Measurements from ENCODE around the gene RBM15B. TPM values are rescaled to one million over a fixed set of nuclear protein-coding genes. Genes with fewer than 3 reads are reported as not detected.
A peak's percentile ranks its signal among the peaks of the same experiment; 100 is the strongest.

Gene RBM15B
- total RNA-seq, 1 donor from 2014 or later: 23.5 TPM

GRCh38 chr3:51394541-51394940, 3.5 kb downstream of the RBM15B start:
- Histone ChIP-seq H3K4me1 (ENCODE audit: insufficient read depth, low read length) (peaks cover 27% of the 10 kb centered on the region), H3K4me3 (ENCODE audit: insufficient read depth, low read depth, low read length) (no peak overlapping the region), H4K20me1 (ENCODE audit: insufficient read depth, low read length) (peaks cover 68% of the 10 kb centered on the region), H3K36me3 (ENCODE audit: insufficient read depth, low read length) (peaks cover 37% of the 10 kb centered on the region), H3K4me2 (ENCODE audit: low read length) (peak overlapping the region; percentile 87), H2AFZ (ENCODE audit: low read depth, low read length) (no peak overlapping the region), H3K79me2 (ENCODE audit: insufficient read depth, low read length) (peaks cover 71% of the 10 kb centered on the region), H3K27me3 (ENCODE audit: insufficient read depth, low read length) (no peaks in the 10 kb centered on the region), H3K27ac (ENCODE audit: low read depth, low read length) (no peak overlapping the region), H3K9me3 (ENCODE audit: insufficient read depth, low read depth, low read length) (peaks cover 3% of the 10 kb centered on the region), H3K9ac (ENCODE audit: low read length) (no peak overlapping the region)
- H3K9me3 Mint-ChIP-seq (ENCODE audit: unreplicated experiment): peaks cover 6% of the 10 kb centered on the region
- H3K36me3 Mint-ChIP-seq (ENCODE audit: low read depth, unreplicated experiment): peaks cover 29% of the 10 kb centered on the region
- peak overlapping the region; percentile 20 for H3K4me3 Mint-ChIP-seq (ENCODE audit: unreplicated experiment)
- H3K27ac Mint-ChIP-seq (ENCODE audit: unreplicated experiment): no peak overlapping the region
- H3K27me3 Mint-ChIP-seq (ENCODE audit: low read depth, unreplicated experiment): no peaks in the 10 kb centered on the region
- no peak for FAIRE-seq
- H3K4me1 Mint-ChIP-seq (ENCODE audit: low read depth, unreplicated experiment): peaks cover 22% of the 10 kb centered on the region
- no peak for DNase-seq (ENCODE audit: low read depth)
- TF ChIP-seq EZH2 (IDR thresholded peaks at IDR 0.05; ENCODE audit: insufficient read depth, low read length) (no peak), CTCF (IDR thresholded peaks at IDR 0.05; ENCODE audit: insufficient read depth, low read depth, low read length) (no peak)

DNA sequence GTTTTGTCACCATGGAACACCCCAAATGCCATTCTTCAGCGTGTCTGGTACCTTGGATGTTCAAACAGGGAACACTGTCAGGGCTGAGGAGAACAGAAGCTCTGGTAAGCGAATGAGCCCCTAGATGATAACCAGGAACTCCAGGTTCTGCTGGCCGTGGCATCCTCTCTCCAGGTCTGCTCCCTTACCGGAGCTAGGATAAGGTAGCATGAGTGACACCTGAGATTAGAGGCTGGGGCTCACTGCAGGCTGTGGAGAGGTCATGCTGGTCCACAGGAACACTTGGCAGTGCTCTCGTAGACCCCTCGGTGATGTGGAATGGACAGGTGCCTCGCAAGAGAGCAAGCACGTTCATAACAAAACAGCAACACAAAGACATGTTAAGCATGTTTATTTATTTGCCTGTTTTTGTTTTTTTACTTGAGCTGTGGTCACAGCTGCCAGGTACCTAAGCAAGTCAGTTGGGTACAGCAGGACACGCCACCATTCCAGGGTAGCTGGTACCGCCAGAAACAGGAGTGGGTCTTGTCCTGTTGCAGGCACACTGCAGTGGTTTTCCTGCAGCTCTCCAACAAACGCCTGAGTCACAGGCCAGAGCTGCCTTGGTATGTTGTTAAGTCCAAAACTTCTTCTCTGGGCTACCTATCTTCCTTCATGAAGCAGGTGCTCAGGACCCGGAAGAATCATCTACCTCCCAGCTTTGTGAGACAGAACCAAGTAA, 4.6 kb downstream of the RBM15B start:
- Mint-ChIP-seq H3K9me3 (ENCODE audit: unreplicated experiment) (peaks cover 6% of the 10 kb centered on the region), H3K36me3 (ENCODE audit: low read depth, unreplicated experiment) (peaks cover 33% of the 10 kb centered on the region), H3K4me3 (ENCODE audit: unreplicated experiment) (peak overlapping the region; percentile 20), H3K27me3 (ENCODE audit: low read depth, unreplicated experiment) (no peaks in the 10 kb centered on the region), H3K4me1 (ENCODE audit: low read depth, unreplicated experiment) (peaks cover 22% of the 10 kb centered on the region), H3K27ac (ENCODE audit: unreplicated experiment) (peak overlapping the region; percentile 26)
- FAIRE-seq: no peak
- H2AFZ ChIP-seq (ENCODE audit: low read depth, low read length): no peak overlapping the region
- H3K36me3 ChIP-seq (ENCODE audit: insufficient read depth, low read length): peaks cover 36% of the 10 kb centered on the region
- no peak overlapping the region for H3K9ac ChIP-seq (ENCODE audit: low read length)
- no peaks in the 10 kb centered on the region for H3K27me3 ChIP-seq (ENCODE audit: insufficient read depth, low read length)
- no peak for DNase-seq (ENCODE audit: low read depth)
- peak overlapping the region; percentile 87 for H3K4me2 ChIP-seq (ENCODE audit: low read length)
- H3K79me2 ChIP-seq (ENCODE audit: insufficient read depth, low read length): peaks cover 62% of the 10 kb centered on the region
- H3K4me1 ChIP-seq (ENCODE audit: insufficient read depth, low read length): peaks cover 21% of the 10 kb centered on the region
- peaks cover 3% of the 10 kb centered on the region for H3K9me3 ChIP-seq (ENCODE audit: insufficient read depth, low read depth, low read length)
- peak overlapping the region; percentile 0 for H3K27ac ChIP-seq (ENCODE audit: low read depth, low read length)
- H3K4me3 ChIP-seq (ENCODE audit: insufficient read depth, low read depth, low read length): no peak overlapping the region
- TF ChIP-seq EZH2 (IDR thresholded peaks at IDR 0.05; ENCODE audit: insufficient read depth, low read length) (no peak), CTCF (IDR thresholded peaks at IDR 0.05; ENCODE audit: insufficient read depth, low read depth, low read length) (no peak)
- H4K20me1 ChIP-seq (ENCODE audit: insufficient read depth, low read length): peaks cover 57% of the 10 kb centered on the region

GRCh38 chr3:51396401-51396800, 5.3 kb downstream of the RBM15B start:
- Histone ChIP-seq H3K36me3 (ENCODE audit: insufficient read depth, low read length) (peaks cover 36% of the 10 kb centered on the region), H3K79me2 (ENCODE audit: insufficient read depth, low read length) (peaks cover 61% of the 10 kb centered on the region), H3K4me1 (ENCODE audit: insufficient read depth, low read length) (peaks cover 19% of the 10 kb centered on the region), H3K4me2 (ENCODE audit: low read length) (peak overlapping the region; percentile 87), H3K9ac (ENCODE audit: low read length) (peak overlapping the region; percentile 1), H3K9me3 (ENCODE audit: insufficient read depth, low read depth, low read length) (peaks cover 3% of the 10 kb centered on the region), H3K27me3 (ENCODE audit: insufficient read depth, low read length) (no peaks in the 10 kb centered on the region), H4K20me1 (ENCODE audit: insufficient read depth, low read length) (peaks cover 55% of the 10 kb centered on the region), H3K27ac (ENCODE audit: low read depth, low read length) (no peak overlapping the region), H3K4me3 (ENCODE audit: insufficient read depth, low read depth, low read length) (no peak overlapping the region), H2AFZ (ENCODE audit: low read depth, low read length) (no peak overlapping the region)
- no peak for TF ChIP-seq CTCF (IDR thresholded peaks at IDR 0.05; ENCODE audit: insufficient read depth, low read depth, low read length)
- TF ChIP-seq EZH2 (IDR thresholded peaks at IDR 0.05; ENCODE audit: insufficient read depth, low read length): no peak
- Mint-ChIP-seq H3K27me3 (ENCODE audit: low read depth, unreplicated experiment) (no peaks in the 10 kb centered on the region), H3K27ac (ENCODE audit: unreplicated experiment) (peak overlapping the region; percentile 28), H3K9me3 (ENCODE audit: unreplicated experiment) (peaks cover 6% of the 10 kb centered on the region), H3K4me1 (ENCODE audit: low read depth, unreplicated experiment) (peaks cover 22% of the 10 kb centered on the region), H3K4me3 (ENCODE audit: unreplicated experiment) (peak overlapping the region; percentile 20), H3K36me3 (ENCODE audit: low read depth, unreplicated experiment) (peaks cover 36% of the 10 kb centered on the region)
- FAIRE-seq (no peak), DNase-seq (ENCODE audit: low read depth) (no peak)

Measured in astrocyte (in vitro differentiated cells and primary cell).